Middle frontal gyrus (tissue), 1 donor: ENCODE data around the gene SNX6.
A peak's percentile ranks its signal among the peaks of the same experiment; 100 is the strongest.
"Not testable (repeated sequence)": the region's sequence is repeated elsewhere in the genome, so short reads cannot be mapped to it uniquely, and the experiment has no call there.

ENCODE experiments used
- DNase-seq: peaks from one replicate; pipeline ENCODE4 v3.0.0-alpha.2; 2015; ENCODE audit warnings: low spot score; ENCODE audit errors: extremely low spot score

SNX6 gene

DNA sequence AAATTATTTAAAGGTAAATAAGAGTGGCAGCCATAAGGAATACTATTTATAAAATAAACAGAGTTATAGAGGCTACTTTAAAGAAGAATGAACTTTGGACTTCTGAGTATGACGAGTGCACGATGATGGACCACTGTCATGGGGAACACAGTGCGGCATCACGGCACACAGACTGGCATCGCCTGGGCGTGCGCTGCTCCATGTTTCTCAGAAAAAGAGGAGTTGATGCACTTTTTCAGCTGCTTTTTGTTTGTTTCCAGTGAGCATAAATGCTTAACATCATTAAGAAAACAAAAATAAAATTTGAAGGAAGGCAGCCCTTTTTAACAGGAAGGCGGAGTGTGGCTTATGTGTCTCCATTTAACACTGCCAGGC, 67.2 kb downstream of the SNX6 start:
- no peak for DNase-seq

- not testable (repeated sequence) for DNase-seq
Measured at GRCh38 chr14:34562037-34562775, 67.7 kb downstream of the SNX6 start.

DNA sequence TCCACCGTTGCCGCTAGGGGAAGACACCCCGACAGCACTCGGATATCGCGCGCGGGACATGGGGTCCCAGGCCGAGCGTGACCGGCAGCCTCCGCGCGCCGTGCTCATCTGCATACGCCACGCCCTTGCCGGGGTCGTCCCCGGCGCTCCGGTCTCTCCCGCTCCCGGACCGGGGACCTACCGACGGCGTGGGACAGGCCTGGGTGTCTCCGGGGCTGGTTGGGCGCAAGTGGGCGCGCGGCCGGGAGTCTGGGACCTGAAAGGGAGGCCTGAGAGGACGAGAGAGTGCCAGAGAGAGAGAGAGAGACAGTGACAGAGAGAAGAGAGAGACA, 73.5 kb downstream of the SNX6 start:
- DNase-seq, result not testable (repeated sequence)

DNA sequence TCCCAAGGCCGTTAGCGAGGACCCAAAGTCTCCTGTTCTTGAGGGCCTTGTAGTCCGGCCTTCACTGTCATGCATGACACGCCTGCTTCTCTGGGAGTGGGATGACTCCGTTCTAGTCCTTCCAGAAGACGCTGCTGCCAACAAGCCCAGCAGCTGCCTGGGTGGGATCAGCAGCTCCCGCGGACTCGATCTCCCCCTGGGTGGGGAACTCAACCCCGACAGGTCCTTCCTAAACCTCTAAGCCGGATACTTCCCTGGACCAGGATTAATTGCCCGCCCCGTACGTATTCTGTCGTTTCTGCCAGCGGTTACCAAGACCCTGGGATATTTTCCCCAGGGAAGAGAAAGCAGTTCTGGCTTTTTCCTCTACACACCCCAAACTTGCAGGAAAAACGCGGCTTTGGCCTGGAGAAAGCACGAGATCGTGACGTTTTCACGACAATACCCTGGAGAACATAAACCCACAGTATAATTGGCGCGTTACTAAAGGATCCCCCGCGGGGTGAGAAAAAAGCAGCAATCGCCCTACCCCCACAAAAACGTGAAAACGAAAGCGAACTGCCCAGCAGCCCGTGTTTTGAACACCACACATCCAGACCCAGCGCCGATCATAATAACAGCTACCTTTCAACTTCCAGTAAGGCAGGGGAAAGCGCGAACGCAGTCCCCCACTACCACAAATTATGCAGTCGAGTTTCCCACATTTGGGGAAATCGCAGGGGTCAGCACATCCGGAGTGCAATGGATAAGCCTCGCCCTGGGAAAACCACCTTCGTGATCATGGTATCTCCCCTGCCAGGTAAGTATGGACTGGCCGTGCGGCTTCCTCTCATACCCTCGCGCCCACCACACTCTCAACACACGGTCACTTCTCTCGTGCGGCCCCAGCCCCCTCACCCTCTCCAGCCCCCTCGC, 74.1 kb downstream of the SNX6 start:
- DNase-seq, result not testable (repeated sequence)

GRCh38 chr14:34554540-34555250, 75.3 kb downstream of the SNX6 start:
- no peak for DNase-seq

- not testable (repeated sequence) for DNase-seq
Measured at GRCh38 chr14:34549276-34549966, 80.5 kb downstream of the SNX6 start.

DNA sequence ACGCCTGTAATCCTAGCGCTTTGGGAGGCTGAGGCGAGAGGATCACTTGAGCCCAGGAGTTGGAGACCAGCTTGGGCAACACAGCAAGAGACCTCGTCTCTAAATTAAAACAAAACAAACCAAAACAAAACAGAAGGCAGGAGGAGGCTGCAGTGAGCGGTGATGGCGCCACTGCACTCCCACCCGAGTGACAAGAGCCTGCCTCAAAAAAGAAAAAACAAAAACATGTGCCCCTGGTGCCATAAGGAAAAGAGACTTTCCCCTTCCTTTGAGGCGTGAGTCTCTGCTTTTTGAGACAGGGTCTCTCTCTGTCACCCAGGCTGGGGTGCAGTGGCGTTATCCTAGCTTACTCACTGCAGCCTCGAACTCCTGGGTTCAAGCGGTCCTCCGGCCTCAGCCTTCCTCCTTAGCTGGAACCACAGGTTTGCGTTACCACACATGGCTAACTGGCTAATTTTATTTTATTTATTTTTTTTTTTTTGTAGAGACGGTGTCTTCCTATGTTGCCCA, 81.4 kb downstream of the SNX6 start:
- DNase-seq, result no peak

DNA sequence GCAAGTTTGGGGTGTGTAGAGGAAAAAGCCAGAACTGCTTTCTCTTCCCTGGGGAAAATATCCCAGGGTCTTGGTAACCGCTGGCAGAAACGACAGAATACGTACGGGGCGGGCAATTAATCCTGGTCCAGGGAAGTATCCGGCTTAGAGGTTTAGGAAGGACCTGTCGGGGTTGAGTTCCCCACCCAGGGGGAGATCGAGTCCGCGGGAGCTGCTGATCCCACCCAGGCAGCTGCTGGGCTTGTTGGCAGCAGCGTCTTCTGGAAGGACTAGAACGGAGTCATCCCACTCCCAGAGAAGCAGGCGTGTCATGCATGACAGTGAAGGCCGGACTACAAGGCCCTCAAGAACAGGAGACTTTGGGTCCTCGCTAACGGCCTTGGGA, 82.8 kb downstream of the SNX6 start:
- DNase-seq, result not testable (repeated sequence)

GRCh38 chr14:34546272-34547135, 83.4 kb downstream of the SNX6 start:
- DNase-seq, result not testable (repeated sequence)

GRCh38 chr14:34540181-34541059, 89.5 kb downstream of the SNX6 start:
- DNase-seq, result not testable (repeated sequence)

GRCh38 chr14:34539407-34540180, 90.4 kb downstream of the SNX6 start, which contains the start of gene EAPP:
Gene EAPP (minus strand): TSS chr14:34539701. CDS start chr14:34539628, 73 bp downstream.
- peak; percentile 93 for DNase-seq

DNA sequence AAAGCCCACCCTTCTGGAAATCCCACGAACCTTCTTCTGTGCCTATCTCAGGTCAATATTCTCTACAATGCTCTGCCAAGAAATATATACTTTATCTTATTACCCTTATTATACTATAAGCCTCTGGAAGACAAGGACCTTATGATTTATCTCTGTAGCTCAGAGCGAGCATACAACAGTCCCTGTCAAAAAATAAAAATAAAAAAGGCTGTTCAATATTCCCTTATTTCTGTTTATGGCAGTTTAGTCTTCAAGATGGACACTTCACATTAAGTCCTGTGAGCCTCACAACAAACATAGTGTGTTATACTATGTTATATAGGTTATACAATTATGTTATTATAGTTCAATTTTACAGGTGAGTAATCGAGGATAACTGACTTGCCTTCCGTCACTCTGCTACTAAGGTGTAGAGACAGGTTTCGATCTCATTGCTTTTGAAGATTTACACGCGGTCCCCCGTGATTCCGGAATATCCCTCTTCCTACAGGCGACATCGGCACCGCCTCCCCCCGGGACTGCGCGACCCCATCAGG, 91.0 kb downstream of the SNX6 start:
- no peak for DNase-seq

GRCh38 chr14:34538096-34538495, 91.9 kb downstream of the SNX6 start:
- not testable (repeated sequence) for DNase-seq

DNA sequence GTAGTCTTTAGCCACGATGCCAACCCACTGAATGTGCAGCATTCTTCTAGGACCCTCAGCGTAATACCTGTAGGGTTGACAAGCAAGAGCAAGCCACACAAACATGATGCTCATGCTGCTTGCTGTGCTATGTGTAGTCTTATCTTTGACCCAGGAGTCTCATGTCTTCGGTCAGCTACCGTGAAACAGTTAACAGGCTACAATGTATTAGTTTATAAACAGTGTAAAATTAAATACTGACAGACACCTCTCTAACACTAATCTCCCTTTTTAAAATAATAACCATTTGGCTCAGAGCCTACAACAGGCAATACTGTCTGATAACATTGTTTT, 92.3 kb downstream of the SNX6 start:
- no peak for DNase-seq

GRCh38 chr14:34536951-34537676, 92.8 kb downstream of the SNX6 start:
- no peak for DNase-seq

DNA sequence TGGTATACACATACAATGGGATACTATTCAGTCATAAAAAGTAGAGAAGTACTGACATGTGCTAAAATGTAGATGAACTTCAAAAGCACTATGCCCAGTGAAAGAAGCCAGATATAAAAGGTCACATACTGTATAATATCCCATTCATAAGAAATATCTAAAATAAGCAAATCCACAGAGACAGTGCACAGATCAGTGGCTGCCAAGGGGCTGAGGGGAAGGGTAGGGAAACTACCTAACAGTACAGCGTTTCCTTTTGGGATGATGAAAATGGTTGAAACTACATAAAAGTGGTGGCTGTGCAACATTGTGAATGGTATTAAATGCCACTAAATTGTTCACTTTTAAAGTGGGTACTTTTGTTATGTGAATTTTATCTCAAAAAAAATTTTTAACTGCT, 102.4 kb downstream of the SNX6 start:
- DNase-seq, result no peak

- not testable (repeated sequence) for DNase-seq
Measured at GRCh38 chr14:34524216-34524615, 105.7 kb downstream of the SNX6 start.
